GM10266 (cell line): ENCODE measurements around the gene NPR1.
"Not testable (repeated sequence)": the region's sequence is repeated elsewhere in the genome, so short reads cannot be mapped to it uniquely, and the experiment has no call there.

Source experiments
- DNase-seq: peaks from one replicate; pipeline ENCODE4 v3.0.0; 2012; ENCODE audit errors: extremely low spot score
- CTCF ChIP-seq: IDR thresholded peaks from 2 replicates; pipeline ENCODE4 v1.5.1; 2012; ENCODE audit warnings: mild to moderate bottlenecking, low read depth; ENCODE audit not compliant: control insufficient read depth, insufficient read depth; ENCODE audit errors: missing control alignments

Gene NPR1

DNA sequence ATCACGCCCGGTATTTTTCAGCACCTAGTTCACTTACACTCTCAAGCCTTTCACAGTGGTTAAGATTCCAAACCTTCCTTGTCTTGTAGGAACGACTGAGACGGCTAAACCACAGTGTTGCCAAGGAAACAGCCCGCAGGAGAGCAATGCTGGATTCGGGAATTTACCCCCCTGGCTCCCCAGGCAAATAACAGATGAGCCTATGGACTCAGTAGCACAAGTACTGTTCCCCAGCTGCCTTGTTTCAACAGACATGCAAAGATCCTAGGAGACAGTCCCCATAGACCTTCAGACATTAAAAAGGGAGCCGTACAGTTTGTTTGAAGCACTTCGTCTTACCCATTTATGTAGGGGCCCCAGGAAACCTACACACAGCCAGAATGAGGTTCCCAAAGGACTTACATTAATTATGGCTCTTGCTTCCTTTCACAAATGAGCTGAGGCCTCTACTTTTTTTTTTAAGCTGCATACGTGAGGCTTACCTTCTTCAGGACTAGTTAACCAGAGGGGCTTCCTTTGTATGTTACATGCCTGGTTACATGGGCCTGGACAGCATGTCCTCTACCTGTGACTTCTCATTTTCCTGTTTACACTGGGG lies 17.3 kb upstream of the NPR1 start:
- no peak for TF ChIP-seq CTCF
- DNase-seq: no peak

DNA sequence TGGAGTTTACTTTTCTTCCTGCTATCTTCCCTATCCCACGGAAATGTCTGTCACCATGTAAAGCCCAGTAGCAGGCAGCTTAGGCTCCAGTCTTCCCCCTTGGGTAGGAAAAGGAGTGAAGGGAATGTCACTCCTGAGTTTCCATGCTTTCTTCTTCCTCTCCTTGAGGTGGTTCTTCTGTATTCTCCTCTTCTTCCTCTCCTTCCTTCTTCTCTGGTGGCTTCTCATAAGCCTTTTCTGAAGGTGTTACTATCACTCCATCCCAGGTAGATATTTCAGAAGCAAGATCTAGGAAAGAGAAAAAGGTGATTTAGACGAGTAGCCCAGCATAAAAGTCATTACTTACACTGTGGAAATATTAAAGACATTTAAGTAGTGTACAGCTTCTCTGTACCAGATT lies 16.2 kb upstream of the NPR1 start:
- no peak for DNase-seq
- no peak for TF ChIP-seq CTCF

GRCh38 chr1:153663211-153663610 lies 15.3 kb upstream of the NPR1 start:
- no peak for DNase-seq
- TF ChIP-seq CTCF: no peak

GRCh38 chr1:153667439-153667838 lies 11.0 kb upstream of the NPR1 start:
- no peak for DNase-seq
- TF ChIP-seq CTCF: no peak

DNA sequence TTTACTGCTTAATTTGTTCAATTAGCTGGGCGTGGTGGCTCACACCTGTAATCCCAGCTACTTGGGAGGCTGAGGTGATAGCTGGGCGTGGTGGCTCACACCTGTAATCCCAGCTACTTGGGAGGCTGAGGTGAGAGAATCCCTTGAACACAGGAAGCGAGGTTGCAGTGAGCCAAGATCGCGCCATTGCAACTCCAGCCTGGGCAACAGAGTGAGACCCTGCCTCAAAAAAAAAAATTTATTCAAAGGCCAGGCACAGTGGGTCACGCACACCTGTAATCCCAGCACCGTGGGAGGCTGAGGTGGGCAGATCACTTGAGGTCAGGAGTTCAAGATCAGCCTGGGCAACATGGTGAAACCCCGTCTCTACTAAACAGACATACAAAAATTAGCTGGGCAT lies 9.8 kb upstream of the NPR1 start:
- DNase-seq: not testable (repeated sequence)

DNA sequence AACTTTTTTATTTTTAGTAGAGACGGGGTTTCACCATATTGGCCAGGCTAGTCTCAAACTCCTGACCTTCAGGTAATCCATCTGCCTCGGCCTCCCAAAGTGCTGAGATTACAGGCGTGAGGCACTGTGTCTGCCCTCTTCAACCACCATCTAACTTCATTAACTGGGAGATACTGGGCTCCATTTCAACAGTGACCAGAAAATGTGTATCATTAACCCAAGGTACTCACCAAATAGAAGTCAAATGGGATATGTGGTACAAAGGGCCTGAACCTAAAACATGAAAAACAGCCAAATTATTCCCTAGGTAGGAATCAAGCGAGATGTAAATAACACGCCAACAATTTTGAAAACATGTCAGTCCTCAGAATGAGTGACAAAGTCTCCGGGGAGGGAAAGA lies 8.9 kb upstream of the NPR1 start:
- DNase-seq: no peak
- no peak for TF ChIP-seq CTCF

DNA sequence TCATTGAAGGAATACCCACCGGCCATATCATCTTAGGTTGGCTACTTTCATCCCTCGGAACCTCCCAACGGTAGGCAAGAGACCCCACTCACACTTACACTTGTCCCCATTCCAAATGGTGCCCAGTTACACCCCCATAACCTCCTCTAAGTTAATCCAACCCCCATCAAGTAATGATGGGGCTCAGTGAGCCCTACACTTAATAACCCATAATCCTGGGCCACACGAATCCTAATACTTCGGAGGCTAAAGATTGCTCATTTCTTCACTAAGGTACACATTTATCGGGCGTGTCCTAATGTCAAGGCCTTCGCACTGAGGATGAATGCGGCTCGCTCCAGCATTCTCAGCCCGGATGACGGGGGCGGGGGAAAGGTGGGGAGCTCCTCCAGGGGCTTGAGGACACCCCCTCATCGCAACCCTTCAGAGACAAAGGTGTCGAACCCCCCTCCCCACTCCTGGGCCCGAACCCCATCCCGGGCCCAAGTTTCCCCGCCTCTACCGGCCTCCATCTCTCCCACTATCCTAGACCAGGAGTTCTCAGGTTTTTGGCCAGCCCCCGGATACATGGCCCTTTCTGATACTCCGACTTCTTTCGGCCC lies 8.1 kb upstream of the NPR1 start:
- TF ChIP-seq CTCF: no peak
- no peak for DNase-seq

GRCh38 chr1:153670859-153671627 lies 7.4 kb upstream of the NPR1 start, which contains the start of gene ILF2:
ILF2 (minus strand) TSS chr1:153670993; CDS start chr1:153670922, 71 bp downstream.
- peak; percentile 40 for TF ChIP-seq CTCF
- DNase-seq: peak; percentile 97

- not testable (repeated sequence) for DNase-seq
Measured at GRCh38 chr1:153671628-153672353, 6.7 kb upstream of the NPR1 start.
